ENCODE measurements around the gene ZFP69. TPM values are rescaled to one million over a fixed set of nuclear protein-coding genes. Genes with fewer than 3 reads are reported as not detected.
"Not testable (repeated sequence)": the region's sequence is repeated elsewhere in the genome, so short reads cannot be mapped to it uniquely, and the experiment has no call there.

The ZFP69 gene
- total and polyA plus RNA-seq, 5 donors = 1.7 to 2.8 (median 2.4) TPM

- ATAC-seq = no peak
- no peak overlapping the region for H3K4me3 ChIP-seq (ENCODE audit: low read length)
- peaks cover 3% of the 10 kb centered on the region for H3K4me1 ChIP-seq (ENCODE audit: control insufficient read depth, insufficient read depth, low read length)
- WGBS = 98% methylated on average over 1 of the region's 1 CpG
- DNase-seq = no peak
- intact Hi-C loops (cut with DNase I) = no loop called here
- no peaks in the 10 kb centered on the region for H3K27me3 ChIP-seq (ENCODE audit: control insufficient read depth, insufficient read depth)
- no peak overlapping the region for H3K27ac ChIP-seq (ENCODE audit: low read length)
- no peaks in the 10 kb centered on the region for H3K9me3 ChIP-seq (ENCODE audit: control insufficient read depth, low read length)
Observed at GRCh38 chr1:40451238-40451585, 25.9 kb upstream of the ZFP69 start.

GRCh38 chr1:40454873-40455272 lies 22.2 kb upstream of the ZFP69 start:
- DNase-seq (no peak), ATAC-seq (no peak)
- WGBS = 58% methylated on average over 1 of the region's 1 CpG
- Histone ChIP-seq H3K9me3 (ENCODE audit: control insufficient read depth, low read length) (peaks cover 3% of the 10 kb centered on the region), H3K4me1 (ENCODE audit: control insufficient read depth, insufficient read depth, low read length) (peaks cover 3% of the 10 kb centered on the region), H3K4me3 (ENCODE audit: low read length) (no peak overlapping the region), H3K27ac (ENCODE audit: low read length) (no peak overlapping the region), H3K27me3 (ENCODE audit: control insufficient read depth, insufficient read depth) (no peaks in the 10 kb centered on the region)
- intact Hi-C loops (cut with DNase I) = no loop called here

DNA sequence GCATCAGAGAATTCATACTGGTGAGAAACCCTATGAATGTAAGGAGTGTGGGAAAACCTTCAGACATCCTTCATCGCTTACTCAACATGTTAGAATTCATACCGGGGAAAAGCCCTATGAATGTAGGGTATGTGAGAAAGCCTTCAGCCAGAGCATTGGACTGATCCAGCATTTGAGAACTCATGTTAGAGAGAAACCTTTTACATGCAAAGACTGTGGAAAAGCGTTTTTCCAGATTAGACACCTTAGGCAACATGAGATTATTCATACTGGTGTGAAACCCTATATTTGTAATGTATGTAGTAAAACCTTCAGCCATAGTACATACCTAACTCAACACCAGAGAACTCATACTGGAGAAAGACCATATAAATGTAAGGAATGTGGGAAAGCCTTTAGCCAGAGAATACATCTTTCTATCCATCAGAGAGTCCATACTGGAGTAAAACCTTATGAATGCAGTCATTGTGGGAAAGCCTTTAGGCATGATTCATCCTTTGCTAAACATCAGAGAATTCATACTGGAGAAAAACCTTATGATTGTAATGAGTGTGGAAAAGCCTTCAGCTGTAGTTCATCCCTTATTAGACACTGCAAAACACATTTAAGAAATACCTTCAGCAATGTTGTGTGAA lies 14.0 kb upstream of the ZFP69 start:
- WGBS = 97% methylated on average over 3 of the region's 3 CpGs
- Histone ChIP-seq H3K27ac (ENCODE audit: low read length) (no peak overlapping the region), H3K4me3 (ENCODE audit: low read length) (no peak overlapping the region)

DNA sequence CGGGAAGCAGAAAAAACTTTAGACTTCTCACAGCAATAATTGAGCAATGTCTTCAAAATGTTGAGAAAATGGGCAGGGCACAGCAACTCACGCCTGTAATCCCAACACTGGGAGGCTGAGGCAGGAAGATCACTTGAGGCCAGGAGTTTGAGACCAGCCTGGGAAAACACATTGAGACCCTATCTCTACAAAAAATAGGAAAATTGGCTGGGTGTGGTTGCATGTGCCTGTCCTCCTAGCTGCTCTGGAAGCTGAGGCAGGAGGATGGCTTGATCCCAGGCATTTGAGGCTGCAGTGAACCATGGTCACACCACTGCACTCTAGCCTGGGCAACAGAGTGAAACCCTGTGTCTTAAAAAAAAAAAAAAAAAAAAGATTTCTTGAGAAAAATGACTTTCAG lies 7.8 kb upstream of the ZFP69 start:
- intact Hi-C loops (cut with DNase I) = no loop called here
- ATAC-seq (no peak), DNase-seq (no peak)
- H3K4me3 ChIP-seq (ENCODE audit: low read length) = no peak overlapping the region
- H3K27me3 ChIP-seq (ENCODE audit: control insufficient read depth, insufficient read depth) = no peaks in the 10 kb centered on the region
- 94% methylated on average over 2 of the region's 2 CpGs for WGBS
- H3K27ac ChIP-seq (ENCODE audit: low read length) = no peak overlapping the region
- no peaks in the 10 kb centered on the region for H3K4me1 ChIP-seq (ENCODE audit: control insufficient read depth, insufficient read depth, low read length)
- H3K9me3 ChIP-seq (ENCODE audit: control insufficient read depth, low read length) = peaks cover 10% of the 10 kb centered on the region

More for the DNA sequence above, 14.0 kb upstream of the ZFP69 start:
- Histone ChIP-seq H3K4me1 (ENCODE audit: control insufficient read depth, insufficient read depth, low read length) (no peaks in the 10 kb centered on the region), H3K27me3 (ENCODE audit: control insufficient read depth, insufficient read depth) (no peaks in the 10 kb centered on the region), H3K9me3 (ENCODE audit: control insufficient read depth, low read length) (peaks cover 7% of the 10 kb centered on the region)
- ATAC-seq = no peak
- intact Hi-C loops (cut with DNase I) = no loop called here
- DNase-seq = no peak

GRCh38 chr1:40475268-40475667 lies 1.8 kb upstream of the ZFP69 start:
- WGBS = 91% methylated on average over 2 of the region's 2 CpGs
- Histone ChIP-seq H3K9me3 (ENCODE audit: control insufficient read depth, low read length) (peaks cover 2% of the 10 kb centered on the region), H3K27me3 (ENCODE audit: control insufficient read depth, insufficient read depth) (no peaks in the 10 kb centered on the region), H3K4me3 (ENCODE audit: low read length) (no peak overlapping the region), H3K4me1 (ENCODE audit: control insufficient read depth, insufficient read depth, low read length) (no peaks in the 10 kb centered on the region), H3K27ac (ENCODE audit: low read length) (no peak overlapping the region)
- ATAC-seq (no peak), DNase-seq (no peak)
- intact Hi-C loops (cut with DNase I) = no loop called here

DNA sequence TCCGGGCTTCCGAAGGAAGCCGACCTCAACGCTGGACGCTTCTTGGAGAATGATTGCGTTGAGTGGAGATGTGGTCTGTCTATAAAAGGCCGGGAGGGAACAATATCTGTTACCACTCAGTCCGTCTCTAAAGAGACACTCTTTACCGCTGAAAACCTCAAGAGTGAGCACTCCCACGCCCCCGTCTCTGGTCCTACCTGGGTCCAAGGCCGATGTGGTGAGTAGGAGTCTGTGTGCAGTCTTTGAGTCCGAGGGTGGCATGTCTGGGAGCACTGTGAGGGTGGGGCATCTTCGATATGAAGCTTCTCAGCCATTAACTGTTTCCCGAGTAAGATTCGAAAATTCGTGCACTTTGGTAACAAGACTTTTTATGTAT lies 576 bp downstream of the ZFP69 start:
- H3K27ac ChIP-seq (ENCODE audit: low read length) = peak overlapping the region; percentile 2
- DNase-seq (peak in 1 of 3 donors; percentile 45), ATAC-seq (peak; percentile 37 to 66)
- peak overlapping the region; percentile 88 for H3K4me3 ChIP-seq (ENCODE audit: low read length)
- H3K4me1 ChIP-seq (ENCODE audit: control insufficient read depth, insufficient read depth, low read length) = no peaks in the 10 kb centered on the region
- 3% methylated on average over 17 of the region's 17 CpGs for WGBS
- H3K9me3 ChIP-seq (ENCODE audit: control insufficient read depth, low read length) = peaks cover under 1% of the 10 kb centered on the region
- no peaks in the 10 kb centered on the region for H3K27me3 ChIP-seq (ENCODE audit: control insufficient read depth, insufficient read depth)
- intact Hi-C loops (cut with DNase I) = no loop called here

GRCh38 chr1:40478276-40478675 lies 1.2 kb downstream of the ZFP69 start:
- DNase-seq (peak in 1 of 3 donors; percentile 15), ATAC-seq (no peak)
- WGBS = 54% methylated on average over 2 of the region's 2 CpGs
- Histone ChIP-seq H3K27me3 (ENCODE audit: control insufficient read depth, insufficient read depth) (no peaks in the 10 kb centered on the region), H3K9me3 (ENCODE audit: control insufficient read depth, low read length) (no peaks in the 10 kb centered on the region), H3K4me3 (ENCODE audit: low read length) (no peak overlapping the region), H3K27ac (ENCODE audit: low read length) (no peak overlapping the region), H3K4me1 (ENCODE audit: control insufficient read depth, insufficient read depth, low read length) (no peaks in the 10 kb centered on the region)
- intact Hi-C loops (cut with DNase I) = no loop called here

- ATAC-seq = no peak
- WGBS = 88% methylated on average over 4 of the region's 4 CpGs
- Histone ChIP-seq H3K27ac (ENCODE audit: low read length) (no peak overlapping the region), H3K9me3 (ENCODE audit: control insufficient read depth, low read length) (no peaks in the 10 kb centered on the region), H3K4me3 (ENCODE audit: low read length) (no peak overlapping the region), H3K4me1 (ENCODE audit: control insufficient read depth, insufficient read depth, low read length) (no peaks in the 10 kb centered on the region), H3K27me3 (ENCODE audit: control insufficient read depth, insufficient read depth) (no peaks in the 10 kb centered on the region)
- no peak for DNase-seq
- intact Hi-C loops (cut with DNase I) = no loop called here
Observed at GRCh38 chr1:40479156-40479555, 2.1 kb downstream of the ZFP69 start.

DNA sequence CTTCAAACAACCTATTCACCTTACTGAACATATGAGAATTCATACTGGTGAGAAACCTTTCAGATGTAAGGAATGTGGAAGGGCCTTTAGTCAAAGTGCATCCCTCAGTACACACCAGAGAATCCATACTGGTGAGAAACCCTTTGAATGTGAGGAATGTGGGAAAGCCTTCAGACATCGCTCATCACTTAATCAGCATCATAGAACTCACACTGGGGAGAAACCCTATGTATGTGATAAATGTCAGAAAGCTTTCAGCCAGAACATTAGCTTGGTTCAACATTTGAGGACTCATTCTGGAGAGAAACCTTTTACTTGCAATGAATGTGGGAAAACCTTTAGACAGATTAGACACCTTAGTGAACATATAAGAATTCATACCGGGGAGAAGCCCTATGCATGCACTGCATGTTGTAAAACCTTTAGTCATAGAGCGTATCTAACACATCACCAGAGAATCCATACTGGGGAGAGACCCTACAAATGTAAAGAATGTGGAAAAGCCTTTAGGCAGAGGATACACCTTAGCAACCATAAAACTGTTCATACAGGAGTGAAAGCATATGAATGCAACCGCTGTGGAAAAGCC lies 18.3 kb downstream of the ZFP69 start:
- no peak overlapping the region for H3K4me3 ChIP-seq (ENCODE audit: low read length)
- intact Hi-C loops (cut with DNase I) = no loop called here

GRCh38 chr1:40502651-40503050 lies 25.6 kb downstream of the ZFP69 start:
- H3K27ac ChIP-seq (ENCODE audit: low read length); H3K4me1 ChIP-seq (ENCODE audit: control insufficient read depth, insufficient read depth, low read length); DNase-seq; intact Hi-C loops (cut with DNase I); H3K9me3 ChIP-seq (ENCODE audit: control insufficient read depth, low read length); ATAC-seq; H3K4me3 ChIP-seq (ENCODE audit: low read length); H3K27me3 ChIP-seq (ENCODE audit: control insufficient read depth, insufficient read depth): not testable (repeated sequence)
- 98% methylated on average over 4 of the region's 4 CpGs for WGBS

More for the DNA sequence above, 18.3 kb downstream of the ZFP69 start:
- H3K4me1 ChIP-seq (ENCODE audit: control insufficient read depth, insufficient read depth, low read length) = no peaks in the 10 kb centered on the region
- ATAC-seq (no peak), DNase-seq (no peak)
- whole genome bisulfite sequencing = 98% methylated on average over 4 of the region's 4 CpGs
- H3K27ac ChIP-seq (ENCODE audit: low read length) = no peak overlapping the region
- H3K27me3 ChIP-seq (ENCODE audit: control insufficient read depth, insufficient read depth) = no peaks in the 10 kb centered on the region
- peaks cover 7% of the 10 kb centered on the region for H3K9me3 ChIP-seq (ENCODE audit: control insufficient read depth, low read length)

- Histone ChIP-seq H3K27ac (ENCODE audit: low read length) (peak overlapping the region; percentile 79), H3K27me3 (ENCODE audit: control insufficient read depth, insufficient read depth) (no peaks in the 10 kb centered on the region), H3K4me3 (ENCODE audit: low read length) (peak overlapping the region; percentile 84), H3K4me1 (ENCODE audit: control insufficient read depth, insufficient read depth, low read length) (peaks cover 3% of the 10 kb centered on the region), H3K9me3 (ENCODE audit: control insufficient read depth, low read length) (no peaks in the 10 kb centered on the region)
- 65% methylated on average over 6 of the region's 6 CpGs for WGBS
- ATAC-seq (no peak), DNase-seq (no peak)
- intact Hi-C loops (cut with DNase I) = no loop called here
Observed at GRCh38 chr1:40507973-40508372, 30.9 kb downstream of the ZFP69 start.
